ENCODE measurements around the gene BMS1. TPM values are rescaled to one million over a fixed set of nuclear protein-coding genes. Genes with fewer than 3 reads are reported as not detected.

Gene BMS1
- total and polyA plus RNA-seq, 2 of the 13 experiments (the other 11 are each of a cell fraction or from before 2014, with no cell fraction given): 3.9 to 25.2 TPM

DNA sequence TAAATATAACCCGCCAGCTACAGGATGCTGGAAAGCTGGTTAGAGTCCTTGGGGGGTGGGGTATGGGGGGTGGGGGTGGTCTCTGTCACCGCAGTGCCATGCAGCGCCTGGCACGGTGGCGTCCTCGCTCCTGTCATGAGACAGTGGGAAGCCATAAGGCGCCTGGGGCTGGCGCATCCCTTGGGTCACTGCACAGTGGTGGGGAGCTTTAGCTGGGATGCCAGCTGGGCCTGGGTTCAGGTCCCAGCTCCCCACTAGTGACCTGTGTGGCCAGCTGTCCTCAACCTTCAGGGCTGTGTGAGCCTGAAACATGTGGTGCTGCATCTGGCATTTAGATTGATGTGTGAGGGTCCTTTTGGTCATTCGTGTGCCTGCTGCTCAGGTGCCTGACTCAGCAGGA, 93.9 kb downstream of the BMS1 start:
- Histone ChIP-seq H3K27me3 (ENCODE audit: control insufficient read depth in 1 of 2, insufficient read depth in 2 of 2, low read length in 2 of 2) (peaks cover 9 to 22% of the 10 kb centered on the region in 2 experiments; a peak in 3 of 5 replicates), H3K4me1 (ENCODE audit: insufficient read depth, low read length) (no peaks in the 10 kb centered on the region), H3K27ac (ENCODE audit: extremely low read length, insufficient read depth, low read length) (no peak overlapping the region), H3K9me3 (ENCODE audit: low read length) (no peaks in the 10 kb centered on the region), H2AFZ (ENCODE audit: low read length) (no peak overlapping the region), H3K4me3 (replicated peaks in 1 of 3; ENCODE audit: insufficient read depth in 1 of 3, low read depth in 2 of 3, low read length in 3 of 3) (no peak overlapping the region), H3K9ac (ENCODE audit: insufficient read depth, low read depth, low read length) (no peak overlapping the region), H3K79me2 (ENCODE audit: insufficient read depth, low read length) (no peaks in the 10 kb centered on the region), H3K36me3 (replicated peaks in 1 of 2; ENCODE audit: control insufficient read depth in 1 of 2, insufficient read depth in 2 of 2, low read length in 2 of 2) (no peaks in the 10 kb centered on the region), H4K20me1 (ENCODE audit: insufficient read depth, low read length) (0 out of 2 replicates have a peak, but pooled peaks cover 3% of the 10 kb centered on the region), H3K4me2 (ENCODE audit: low read depth, low read length) (no peak overlapping the region)
- in situ Hi-C loops (cut with HindIII; ENCODE audit: extremely low pct_ligation_motif_present, low pct_unique_long_range_greater_than_20kb) (no loop called here), intact Hi-C loops (cut with micrococcal nuclease; ENCODE audit: unreplicated experiment) (no loop called here)
- no peak for FAIRE-seq
- CTCF ChIA-PET (ENCODE audit: low intra/inter-chr PET ratio, low total read pairs): no interaction called here
- POLR2A ChIA-PET: no interaction called here
- no TSS peak for BruUV-seq (replicated peaks)
- TF ChIP-seq, protein P1, sequence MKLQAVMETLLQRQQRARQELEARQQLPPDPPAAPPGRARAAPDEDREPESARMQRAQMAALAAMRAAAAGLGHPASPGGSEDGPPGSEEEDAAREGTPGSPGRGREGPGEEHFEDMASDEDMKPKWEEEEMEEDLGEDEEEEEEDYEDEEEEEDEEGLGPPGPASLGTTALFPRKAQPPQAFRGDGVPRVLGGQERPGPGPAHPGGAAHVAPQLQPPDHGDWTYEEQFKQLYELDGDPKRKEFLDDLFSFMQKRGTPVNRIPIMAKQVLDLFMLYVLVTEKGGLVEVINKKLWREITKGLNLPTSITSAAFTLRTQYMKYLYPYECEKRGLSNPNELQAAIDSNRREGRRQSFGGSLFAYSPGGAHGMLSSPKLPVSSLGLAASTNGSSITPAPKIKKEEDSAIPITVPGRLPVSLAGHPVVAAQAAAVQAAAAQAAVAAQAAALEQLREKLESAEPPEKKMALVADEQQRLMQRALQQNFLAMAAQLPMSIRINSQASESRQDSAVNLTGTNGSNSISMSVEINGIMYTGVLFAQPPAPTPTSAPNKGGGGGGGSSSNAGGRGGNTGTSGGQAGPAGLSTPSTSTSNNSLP (IDR thresholded peaks at IDR 0.05; ENCODE audit: low read depth, low read length): no peak
- TF ChIP-seq KMT2B (CRISPR knock-in tag; IDR thresholded peaks at IDR 0.05) (no peak), ATAD3A (CRISPR knock-in tag; IDR thresholded peaks at IDR 0.05) (no peak), PRMT3 (CRISPR knock-in tag; IDR thresholded peaks at IDR 0.05; ENCODE audit: borderline replicate concordance, low read depth) (no peak), ZNF703 (CRISPR knock-in tag; IDR thresholded peaks at IDR 0.05; ENCODE audit: borderline replicate concordance) (no peak)
- TF ChIP-seq, protein P2, sequence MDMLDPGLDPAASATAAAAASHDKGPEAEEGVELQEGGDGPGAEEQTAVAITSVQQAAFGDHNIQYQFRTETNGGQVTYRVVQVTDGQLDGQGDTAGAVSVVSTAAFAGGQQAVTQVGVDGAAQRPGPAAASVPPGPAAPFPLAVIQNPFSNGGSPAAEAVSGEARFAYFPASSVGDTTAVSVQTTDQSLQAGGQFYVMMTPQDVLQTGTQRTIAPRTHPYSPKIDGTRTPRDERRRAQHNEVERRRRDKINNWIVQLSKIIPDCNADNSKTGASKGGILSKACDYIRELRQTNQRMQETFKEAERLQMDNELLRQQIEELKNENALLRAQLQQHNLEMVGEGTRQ (IDR thresholded peaks at IDR 0.05; ENCODE audit: low read depth, low read length): no peak
- TF ChIP-seq, protein P2 (CRISPR knock-in tag; IDR thresholded peaks at IDR 0.05; ENCODE audit: borderline replicate concordance): no peak
- ATAC-seq: no peak
- DNase-seq (ENCODE audit: low spot score): no peak
- WGBS (ENCODE audit: low lambda C conversion rate): 10% methylated on average over 4 of the region's 9 CpGs
